Upper lobe of right lung (tissue), 1 donor: Measurements from ENCODE around the gene RILPL1. TPM values are rescaled to one million over a fixed set of nuclear protein-coding genes. Genes with fewer than 3 reads are reported as not detected.

Source experiments
- ATAC-seq: fragments of 200-7000 bp; cut with Tn5 transposase; one replicate; pipeline ENCODE4 v1.9.1; 2020; ENCODE audit warnings: mild to moderate bottlenecking, moderate library complexity
- DNase-seq: peaks from one replicate; pipeline ENCODE4 v3.0.0-alpha.2; 2020
- H3K27ac ChIP-seq: fragments of 200-600 bp; one replicate; pipeline ENCODE4 v1.8.0; 2022
- H3K27me3 ChIP-seq: fragments of 200-600 bp; one replicate; pipeline ENCODE4 v1.8.0; 2022; ENCODE audit warnings: mild to moderate bottlenecking
- H3K36me3 ChIP-seq: fragments of 200-600 bp; one replicate; pipeline ENCODE4 v1.8.0; 2022
- H3K4me1 ChIP-seq: fragments of 200-600 bp; one replicate; pipeline ENCODE4 v1.8.0; 2022
- H3K4me3 ChIP-seq: fragments of 200-600 bp; one replicate; pipeline ENCODE4 v1.8.0; 2022; ENCODE audit warnings: mild to moderate bottlenecking
- H3K9me3 ChIP-seq: fragments of 200-600 bp; one replicate; pipeline ENCODE4 v1.8.0; 2022
- intact Hi-C: fragments of 100-400 bp; cut with DNase I; formaldehyde crosslinking; loops from one replicate; pipeline ENCODE4 v1.11.0; 2022
- total RNA-seq: library from RNA; stranded (reverse); fragmentation: NEBNext Ultra II Directional; extraction: Animal tissue kit (Norgen Biotek cat#: 25700); gene quantifications from one replicate; pipeline ENCODE4 v1.2.1, GENCODE V29; 2021
- TF ChIP-seq, protein P1 (sequence below): fragments of 200-600 bp; IDR thresholded peaks from one replicate; pipeline ENCODE4 v1.8.0; 2022; ENCODE audit warnings: antibody characterized with exemption
- donor health status: DM: no; HTN: yes; CAD: no; lungs with severe emphysema.

RILPL1 gene
- total RNA-seq, 1 donor from 2014 or later: 17.9 TPM

DNA sequence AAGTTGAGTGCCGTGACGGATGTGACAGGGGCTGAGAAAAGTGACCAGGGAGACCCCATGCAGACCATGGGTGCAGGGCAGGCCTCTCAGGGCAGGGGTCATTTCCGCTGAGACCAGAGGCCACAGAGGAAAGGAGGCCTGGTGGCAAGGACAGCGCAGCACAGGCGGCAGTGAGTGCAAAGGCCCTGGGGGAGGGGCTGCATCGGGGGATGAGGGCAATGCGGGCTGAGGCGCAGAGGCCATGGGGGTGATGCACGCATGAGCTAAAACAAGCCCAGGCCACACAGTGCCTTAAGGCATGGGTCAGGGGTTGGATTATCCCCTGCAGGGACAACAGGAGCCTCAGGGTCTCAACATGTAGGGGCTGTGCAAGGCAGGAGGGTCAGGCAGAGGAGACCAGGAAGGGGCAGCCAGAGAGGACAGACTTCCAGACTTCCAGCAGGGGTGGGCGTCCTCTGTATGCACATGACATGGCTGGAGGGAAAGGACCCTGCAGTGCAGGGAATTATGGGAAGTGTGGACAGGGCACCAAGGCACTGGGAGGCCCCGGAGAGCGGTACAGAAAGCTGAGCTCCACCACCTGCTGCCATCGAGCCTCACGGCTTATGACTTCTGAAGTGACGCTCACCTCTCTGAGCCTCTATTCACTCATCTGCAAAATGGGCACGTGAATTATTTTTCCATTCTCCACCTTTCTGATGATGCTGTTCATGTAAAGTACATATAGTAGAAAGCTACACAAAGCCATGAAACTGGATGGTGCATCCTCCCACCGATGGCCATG, 27.3 kb downstream of the RILPL1 start:
- Histone ChIP-seq H3K27ac (no peak overlapping the region), H3K36me3 (no peaks in the 10 kb centered on the region), H3K27me3 (no peaks in the 10 kb centered on the region), H3K4me3 (no peak overlapping the region), H3K9me3 (no peaks in the 10 kb centered on the region), H3K4me1 (peaks cover 6% of the 10 kb centered on the region)
- DNase-seq: no peak
- ATAC-seq: no peak
- TF ChIP-seq, protein P1, sequence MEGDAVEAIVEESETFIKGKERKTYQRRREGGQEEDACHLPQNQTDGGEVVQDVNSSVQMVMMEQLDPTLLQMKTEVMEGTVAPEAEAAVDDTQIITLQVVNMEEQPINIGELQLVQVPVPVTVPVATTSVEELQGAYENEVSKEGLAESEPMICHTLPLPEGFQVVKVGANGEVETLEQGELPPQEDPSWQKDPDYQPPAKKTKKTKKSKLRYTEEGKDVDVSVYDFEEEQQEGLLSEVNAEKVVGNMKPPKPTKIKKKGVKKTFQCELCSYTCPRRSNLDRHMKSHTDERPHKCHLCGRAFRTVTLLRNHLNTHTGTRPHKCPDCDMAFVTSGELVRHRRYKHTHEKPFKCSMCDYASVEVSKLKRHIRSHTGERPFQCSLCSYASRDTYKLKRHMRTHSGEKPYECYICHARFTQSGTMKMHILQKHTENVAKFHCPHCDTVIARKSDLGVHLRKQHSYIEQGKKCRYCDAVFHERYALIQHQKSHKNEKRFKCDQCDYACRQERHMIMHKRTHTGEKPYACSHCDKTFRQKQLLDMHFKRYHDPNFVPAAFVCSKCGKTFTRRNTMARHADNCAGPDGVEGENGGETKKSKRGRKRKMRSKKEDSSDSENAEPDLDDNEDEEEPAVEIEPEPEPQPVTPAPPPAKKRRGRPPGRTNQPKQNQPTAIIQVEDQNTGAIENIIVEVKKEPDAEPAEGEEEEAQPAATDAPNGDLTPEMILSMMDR: no peak
- intact Hi-C loops: no loop called here

DNA sequence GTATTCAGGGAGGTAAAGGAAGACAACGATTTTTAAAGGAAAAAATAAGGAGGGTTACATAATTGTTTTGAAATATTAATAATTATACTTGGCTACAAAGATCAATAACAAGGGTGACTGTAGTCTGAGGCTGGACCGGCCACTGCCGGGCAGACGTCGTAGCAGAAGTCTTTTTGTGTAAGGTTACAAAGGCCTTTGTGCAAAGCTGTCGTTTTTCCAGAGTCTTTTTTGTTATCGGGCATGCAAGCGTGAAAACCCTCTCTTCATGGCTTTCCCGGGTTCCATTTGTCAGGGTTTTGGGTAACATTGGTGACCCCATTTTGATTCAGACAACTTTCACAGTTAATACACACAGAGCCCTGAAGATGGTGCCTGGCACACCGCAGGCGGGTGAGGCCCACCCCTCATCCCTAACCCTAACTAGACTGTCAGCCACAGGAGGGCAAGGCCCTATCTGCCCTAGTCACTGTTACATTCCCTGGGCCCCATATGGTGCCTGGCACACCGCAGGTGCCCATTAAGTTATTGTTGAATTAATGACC, 31.3 kb downstream of the RILPL1 start:
- Histone ChIP-seq H3K9me3 (no peaks in the 10 kb centered on the region), H3K27me3 (no peaks in the 10 kb centered on the region), H3K27ac (no peak overlapping the region), H3K4me3 (no peak overlapping the region), H3K4me1 (no peaks in the 10 kb centered on the region), H3K36me3 (peaks cover 13% of the 10 kb centered on the region)
- intact Hi-C loops: no loop called here
- no peak for ATAC-seq
- no peak for DNase-seq
- TF ChIP-seq, protein P1: no peak

DNA sequence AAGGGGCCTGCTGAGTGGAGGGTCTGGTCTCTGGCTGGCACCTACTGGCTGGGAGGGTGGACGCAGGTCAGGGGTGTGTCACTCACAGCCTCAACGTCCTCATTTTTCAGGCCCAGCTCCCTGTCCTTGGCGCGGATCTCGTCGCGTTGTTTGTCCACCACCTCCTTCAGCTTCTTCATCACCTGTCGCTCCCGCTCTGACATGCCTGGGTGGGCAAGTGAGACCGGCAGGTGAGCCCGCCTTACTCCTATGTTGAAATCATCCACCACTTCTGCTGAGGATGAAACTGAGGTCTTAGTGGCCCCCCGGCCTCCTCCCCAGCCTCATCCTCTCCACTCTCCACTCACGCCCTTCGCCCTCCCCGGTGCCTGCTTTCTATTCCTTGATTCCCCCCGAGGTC, 34.2 kb downstream of the RILPL1 start:
- TF ChIP-seq, protein P1: no peak
- Histone ChIP-seq H3K9me3 (no peaks in the 10 kb centered on the region), H3K27me3 (no peaks in the 10 kb centered on the region), H3K4me3 (no peak overlapping the region), H3K36me3 (peaks cover 22% of the 10 kb centered on the region), H3K27ac (no peak overlapping the region), H3K4me1 (no peaks in the 10 kb centered on the region)
- no peak for DNase-seq
- intact Hi-C loops: no loop called here
- no peak for ATAC-seq

DNA sequence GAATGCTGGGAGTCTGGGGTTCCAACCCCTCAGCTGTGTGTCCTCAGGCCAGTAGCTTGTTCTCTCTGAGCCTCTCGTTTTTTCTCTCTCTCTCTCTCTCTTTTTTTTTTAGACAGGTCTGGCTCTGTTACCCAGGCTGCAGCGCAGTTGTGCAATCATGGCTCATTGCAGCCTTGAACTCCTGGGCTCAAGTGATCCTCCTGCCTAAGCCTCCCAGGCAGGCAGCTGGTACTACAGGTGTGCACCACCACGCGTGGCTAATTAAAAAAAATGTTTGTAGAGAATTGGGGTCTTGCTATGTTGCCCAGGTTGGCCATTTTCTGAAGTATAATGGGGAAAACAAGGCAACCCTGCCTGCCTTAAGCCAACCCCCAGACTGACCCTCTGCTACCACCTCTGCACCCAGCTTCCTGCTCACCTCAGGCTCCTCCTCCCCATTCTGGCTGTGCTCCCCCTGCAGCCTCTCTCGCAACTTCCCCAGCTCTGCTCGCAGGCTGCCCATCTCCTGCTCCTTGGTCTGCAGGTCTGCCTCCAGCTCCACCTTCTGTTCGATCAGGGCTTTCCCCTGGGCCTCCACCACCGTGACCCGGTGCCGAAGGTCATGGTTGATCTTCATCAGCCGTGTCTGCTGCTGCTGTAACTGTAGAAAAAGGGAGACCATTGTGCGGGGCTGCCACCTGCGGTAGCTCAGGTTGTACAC, 35.2 kb downstream of the RILPL1 start:
- DNase-seq: no peak
- no peak for ATAC-seq
- TF ChIP-seq, protein P1: no peak
- no peaks in the 10 kb centered on the region for H3K4me1 ChIP-seq
- H3K27ac ChIP-seq: no peak overlapping the region
- H3K27me3 ChIP-seq: no peaks in the 10 kb centered on the region
- no peak overlapping the region for H3K4me3 ChIP-seq
- no peaks in the 10 kb centered on the region for H3K9me3 ChIP-seq
- intact Hi-C loops: no loop called here
- H3K36me3 ChIP-seq: peaks cover 22% of the 10 kb centered on the region

DNA sequence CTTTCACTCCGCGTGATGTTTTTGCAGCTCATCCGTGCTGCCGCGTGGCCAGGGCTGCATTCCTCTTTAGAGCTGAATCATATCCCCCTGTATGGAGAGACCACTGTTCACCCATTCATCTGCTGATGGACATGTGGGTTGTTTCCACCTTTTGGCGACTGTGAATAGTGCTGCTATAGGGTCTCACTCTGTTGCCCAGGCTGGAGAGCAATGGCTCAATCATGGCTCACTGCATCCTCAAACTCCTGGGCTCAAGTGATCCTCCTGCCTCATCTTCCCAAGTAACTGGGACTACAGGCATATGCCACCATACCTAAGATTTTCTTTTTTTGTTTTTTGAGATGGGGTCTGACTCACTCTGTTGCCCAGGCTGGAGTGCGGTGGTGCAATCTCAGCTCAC, 36.5 kb downstream of the RILPL1 start:
- H3K27me3 ChIP-seq: no peaks in the 10 kb centered on the region
- intact Hi-C loops: no loop called here
- no peaks in the 10 kb centered on the region for H3K9me3 ChIP-seq
- H3K4me3 ChIP-seq: no peak overlapping the region
- peaks cover 22% of the 10 kb centered on the region for H3K36me3 ChIP-seq
- DNase-seq: no peak
- no peak for ATAC-seq
- H3K27ac ChIP-seq: no peak overlapping the region
- TF ChIP-seq, protein P1: no peak
- no peaks in the 10 kb centered on the region for H3K4me1 ChIP-seq
